HTR-8/SVneo (cell line): ENCODE data around the gene MED1.
"Not testable (repeated sequence)": the region's sequence is repeated elsewhere in the genome, so short reads cannot be mapped to it uniquely, and the experiment has no call there.

Experiments used
- DNase-seq: peaks from one replicate; pipeline ENCODE4 v3.0.0; 2011; ENCODE audit warnings: low spot score, mixed read lengths; ENCODE audit not compliant: insufficient read length
- FAIRE-seq: peaks from 2 replicates; lab custom pipeline; 2011; peaks lifted over from hg19 to GRCh38; lab: Jason Lieb, UNC

The MED1 gene

DNA sequence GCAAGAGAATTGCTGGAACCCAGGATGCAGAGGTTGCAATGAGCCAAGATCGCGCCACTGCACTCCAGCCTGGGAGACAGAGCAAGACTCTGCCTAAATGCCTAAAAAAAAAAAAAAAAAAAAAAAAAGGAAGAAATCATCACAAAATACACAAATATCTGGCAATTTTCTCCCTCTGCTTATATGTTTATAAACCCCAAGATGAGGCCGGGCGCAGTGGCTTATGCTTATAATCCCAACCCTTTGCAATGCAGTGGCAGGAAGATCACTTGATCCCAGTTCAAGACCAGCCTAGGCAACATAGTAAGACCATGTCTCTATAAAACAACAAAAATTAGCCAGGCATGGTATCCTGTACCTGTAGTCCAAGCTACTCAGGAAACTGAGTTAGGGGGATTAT lies 21.5 kb downstream of the MED1 start:
- DNase-seq (no peak), FAIRE-seq (no peak)

DNA sequence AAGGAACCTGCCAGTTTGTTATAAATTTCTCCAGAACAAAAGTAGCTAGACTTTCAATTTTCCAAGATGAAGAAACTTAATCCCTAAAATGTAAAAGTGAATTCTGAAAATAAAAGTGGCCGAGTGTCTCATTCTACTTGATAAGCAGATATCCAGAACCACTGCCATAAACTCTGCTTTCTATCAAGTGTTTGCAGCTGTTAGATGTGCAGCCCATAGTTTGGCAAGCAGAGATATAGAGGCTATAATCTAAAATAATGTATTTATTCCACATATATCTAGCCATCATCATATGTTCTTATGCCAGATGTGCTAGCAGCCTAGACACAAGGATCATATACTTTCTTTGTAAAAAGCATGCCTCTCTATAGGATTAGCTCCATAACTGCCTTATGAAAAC lies 34.9 kb downstream of the MED1 start:
- no peak for FAIRE-seq
- no peak for DNase-seq

DNA sequence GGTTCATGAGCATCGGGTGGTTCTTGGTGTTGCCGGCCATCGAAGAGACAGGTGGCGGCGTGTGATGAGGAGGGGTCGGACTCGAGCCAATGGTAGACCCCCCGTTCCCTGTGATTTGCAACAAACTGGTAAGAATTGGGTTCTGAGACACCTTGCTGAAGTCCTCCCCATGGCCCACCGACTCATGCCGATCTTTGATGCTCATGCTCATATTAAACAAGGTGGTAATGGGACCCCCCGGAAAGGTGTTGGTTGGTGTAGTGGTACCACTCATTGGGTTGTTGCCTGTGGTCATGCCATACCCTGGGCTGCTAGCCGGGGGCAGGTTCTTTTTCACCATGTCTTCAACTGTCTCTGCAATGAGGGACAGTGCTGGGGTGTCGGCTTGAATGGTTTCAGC lies 40.8 kb downstream of the MED1 start:
- no peak for DNase-seq
- no peak for FAIRE-seq

DNA sequence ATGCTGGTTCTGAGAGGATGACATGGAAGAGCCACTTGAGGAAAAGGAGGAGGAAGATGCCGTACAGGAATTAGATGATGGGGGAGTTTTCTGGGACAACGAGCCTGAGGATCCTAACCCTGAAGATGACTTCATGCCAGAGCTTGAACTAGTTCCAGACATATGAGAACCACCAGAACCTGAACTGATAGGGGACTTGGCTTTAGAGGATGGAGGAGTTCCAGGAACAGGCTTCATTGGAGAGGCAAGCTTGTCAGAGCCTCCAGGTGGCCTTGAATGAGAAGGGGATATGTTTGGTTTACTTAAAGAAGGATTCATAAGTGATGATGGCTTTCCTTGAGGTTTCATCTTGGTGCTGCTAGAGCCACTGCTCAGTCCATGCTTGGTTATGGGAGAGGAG lies 42.7 kb downstream of the MED1 start:
- DNase-seq (no peak), FAIRE-seq (no peak)

DNA sequence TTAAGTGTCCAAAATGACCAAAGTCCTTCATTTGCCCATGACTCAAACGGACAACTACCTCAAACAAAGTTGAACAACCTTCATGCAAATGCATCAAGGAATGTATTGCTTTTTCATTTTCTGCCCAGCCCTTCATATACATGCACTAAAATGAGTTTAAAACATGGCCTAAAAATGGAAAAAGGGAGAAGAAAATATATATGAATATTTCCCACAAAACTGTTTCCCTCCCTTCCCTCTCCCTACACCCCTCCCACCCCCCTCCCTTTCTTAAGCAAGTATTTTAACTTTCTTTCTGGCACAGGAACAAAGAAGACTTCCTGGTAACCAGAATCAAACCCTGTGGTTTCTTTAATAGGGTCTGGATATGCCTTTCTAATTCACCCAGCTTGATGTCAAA lies 44.1 kb downstream of the MED1 start:
- FAIRE-seq: no peak
- DNase-seq: no peak

DNA sequence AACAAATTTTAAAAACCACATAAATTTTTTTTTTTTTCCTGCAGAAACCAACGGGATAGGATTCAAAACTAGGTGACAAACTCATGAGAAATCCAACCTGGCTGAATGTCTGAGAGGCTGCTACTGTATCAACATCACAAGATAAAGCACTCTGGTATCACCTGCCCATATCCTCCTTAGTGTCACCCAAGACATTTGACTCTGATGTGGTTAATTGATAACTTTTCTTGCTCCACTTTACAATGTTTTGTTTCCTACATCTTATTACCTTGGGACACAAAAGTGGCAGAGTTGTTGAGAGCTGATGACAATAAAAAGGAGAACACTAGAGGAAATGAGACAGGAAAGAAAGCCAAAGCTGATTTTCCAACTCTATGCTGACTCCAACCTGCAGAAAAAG lies 45.6 kb downstream of the MED1 start:
- FAIRE-seq (no peak), DNase-seq (no peak)

DNA sequence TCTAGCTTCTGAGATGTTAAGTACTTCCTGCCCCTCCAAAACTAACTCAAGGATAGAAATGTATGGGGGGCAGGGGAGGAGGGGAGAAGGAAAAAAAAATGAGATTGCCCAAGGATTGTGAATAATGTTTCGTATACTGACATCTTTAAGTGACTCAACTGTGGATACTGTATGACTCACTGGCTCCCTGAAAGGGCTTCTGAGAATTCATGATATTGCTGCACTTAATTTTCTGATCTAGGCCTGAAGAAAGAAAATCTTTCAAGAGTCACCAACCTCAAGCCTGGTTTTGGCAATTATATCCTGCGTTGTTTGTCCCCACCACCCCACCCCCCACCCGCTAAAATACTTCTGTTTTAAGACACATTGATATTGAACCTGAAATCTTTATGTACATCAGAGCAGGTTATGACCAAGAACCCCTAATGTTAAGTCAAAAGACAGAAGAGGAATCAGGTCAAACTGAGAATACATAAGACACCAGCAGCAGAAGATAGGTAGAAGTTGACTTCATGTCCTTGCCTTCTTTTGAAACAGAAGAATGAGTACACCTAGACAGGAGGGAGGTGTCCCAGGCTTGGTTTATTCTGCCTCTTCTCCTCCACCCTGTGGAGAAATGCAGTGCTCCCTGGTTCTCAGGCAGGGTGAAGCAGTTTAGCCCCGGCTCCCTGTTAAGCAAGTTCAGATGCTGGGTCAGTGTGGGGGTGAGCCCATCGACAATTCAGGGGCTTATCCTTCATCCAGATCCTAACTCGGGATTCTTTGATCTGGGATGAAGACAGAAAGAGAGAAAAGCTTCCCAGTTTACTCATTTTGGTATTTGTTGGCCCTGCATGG lies 46.3 kb downstream of the MED1 start:
- FAIRE-seq (no peak), DNase-seq (peak; percentile 83)

DNA sequence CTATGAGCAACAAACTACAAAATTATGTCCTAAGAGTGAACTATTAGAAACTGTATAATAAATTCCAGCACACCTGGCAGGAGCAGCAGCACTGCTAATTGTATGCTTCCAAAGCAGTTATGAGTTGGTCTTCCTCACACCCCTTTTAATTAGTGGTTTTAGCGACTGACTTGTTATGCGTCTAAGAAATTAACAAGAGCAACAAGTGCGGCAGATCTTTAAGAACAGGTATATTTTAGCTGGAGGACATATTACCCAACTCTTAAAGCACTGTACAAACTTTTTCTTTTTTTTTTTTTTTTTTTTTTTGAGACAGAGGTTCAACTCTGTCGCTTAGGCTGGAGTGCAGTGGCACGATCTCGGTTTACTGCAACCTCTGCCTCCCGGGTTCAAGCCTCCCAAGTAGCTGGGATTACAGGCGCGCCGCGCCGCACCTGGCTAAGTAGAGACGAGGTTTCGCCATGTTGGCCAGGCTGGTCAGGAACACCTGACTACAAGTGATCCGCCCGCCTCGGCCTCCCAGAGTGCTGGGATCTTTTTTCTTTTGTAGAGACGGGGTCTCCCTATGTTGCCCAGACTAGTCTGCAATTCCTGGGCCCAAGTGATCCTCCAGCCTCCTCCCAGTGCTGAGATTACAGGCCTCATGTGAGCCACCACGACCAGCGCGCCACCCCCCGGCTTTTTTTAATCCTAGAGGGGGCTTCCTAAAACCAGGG lies 48.0 kb downstream of the MED1 start:
- DNase-seq: no peak
- FAIRE-seq: no peak

DNA sequence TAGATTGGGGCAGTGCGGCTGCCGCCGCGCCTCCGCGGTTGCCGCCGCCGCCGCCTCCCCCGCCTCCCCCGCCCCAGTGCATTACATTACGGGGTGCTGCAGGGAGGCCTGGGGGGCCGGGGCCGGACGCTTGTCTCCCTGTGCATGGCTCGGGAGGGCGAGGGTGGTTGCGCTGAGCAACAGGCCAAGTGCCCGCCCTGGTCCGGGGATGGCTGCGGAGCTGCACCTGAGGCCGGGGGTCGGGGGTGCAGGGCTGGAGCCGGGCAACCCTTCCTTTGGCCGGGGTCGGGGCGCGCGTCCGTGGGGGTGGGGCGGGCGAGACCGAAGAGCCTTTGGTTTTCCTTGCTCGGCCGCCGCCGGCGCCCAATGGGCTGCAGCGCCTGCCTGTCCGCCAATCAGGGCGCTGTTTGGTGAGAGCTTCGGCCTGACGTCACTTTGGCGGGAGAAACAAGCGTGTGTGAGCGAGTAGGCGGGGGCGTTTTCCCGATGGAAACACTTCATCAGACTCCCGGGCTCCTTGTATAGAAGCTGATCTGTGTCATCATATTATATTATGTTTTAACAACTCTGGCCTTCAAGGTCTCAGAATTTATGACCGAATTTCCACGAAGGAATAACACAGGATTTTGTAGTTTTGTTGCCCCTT lies 48.7 kb downstream of the MED1 start:
- FAIRE-seq (peak; percentile 94), DNase-seq (peak; percentile 98)

DNA sequence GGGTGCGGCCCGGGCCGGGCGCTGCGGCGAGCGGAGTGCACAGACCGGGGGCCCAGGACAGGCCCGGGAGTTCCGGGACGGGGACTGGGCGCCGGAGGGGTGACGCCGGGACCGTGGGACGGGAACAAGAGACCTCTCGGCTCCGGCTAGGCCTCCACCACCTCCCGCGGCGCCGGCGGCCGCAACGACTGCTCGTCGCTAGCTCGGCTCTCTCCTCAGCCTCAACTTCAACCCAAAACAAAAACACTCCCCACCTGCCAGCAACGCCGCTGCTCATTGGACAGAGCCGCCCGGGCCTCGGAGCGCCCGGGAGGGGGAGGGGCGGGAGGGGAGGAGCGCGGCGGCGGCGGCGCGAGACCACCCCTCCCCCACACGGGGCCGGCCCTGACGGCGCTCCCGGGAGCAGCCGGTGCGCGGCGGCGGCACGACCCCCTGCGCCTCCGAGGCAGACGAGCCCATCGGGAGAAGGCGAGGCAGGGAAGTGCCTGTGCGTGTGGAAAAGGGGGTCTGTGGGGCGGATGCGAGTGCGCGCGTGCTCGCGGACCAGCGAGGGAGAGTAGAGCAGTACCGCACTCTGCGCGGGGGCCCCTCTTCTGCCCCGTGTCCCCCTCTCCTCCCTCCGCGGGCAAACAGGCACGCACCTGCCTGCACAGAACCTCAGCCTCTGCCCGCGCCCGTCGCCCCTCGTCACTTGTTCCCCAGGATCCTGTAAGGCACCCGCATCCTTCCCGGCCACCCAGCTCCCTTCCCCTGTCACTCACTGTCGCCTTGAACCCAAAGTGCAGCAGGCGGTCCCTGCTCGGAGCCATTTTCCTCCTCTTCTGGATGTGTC lies 49.4 kb downstream of the MED1 start, which contains the start of gene FBXL20:
Gene FBXL20 (minus strand): TSS at position 215 of the 832 bp plus-strand sequence. CDS start 224 bp downstream, outside the sequence.
- FAIRE-seq: peak; percentile 87
- peak; percentile 99 for DNase-seq

DNA sequence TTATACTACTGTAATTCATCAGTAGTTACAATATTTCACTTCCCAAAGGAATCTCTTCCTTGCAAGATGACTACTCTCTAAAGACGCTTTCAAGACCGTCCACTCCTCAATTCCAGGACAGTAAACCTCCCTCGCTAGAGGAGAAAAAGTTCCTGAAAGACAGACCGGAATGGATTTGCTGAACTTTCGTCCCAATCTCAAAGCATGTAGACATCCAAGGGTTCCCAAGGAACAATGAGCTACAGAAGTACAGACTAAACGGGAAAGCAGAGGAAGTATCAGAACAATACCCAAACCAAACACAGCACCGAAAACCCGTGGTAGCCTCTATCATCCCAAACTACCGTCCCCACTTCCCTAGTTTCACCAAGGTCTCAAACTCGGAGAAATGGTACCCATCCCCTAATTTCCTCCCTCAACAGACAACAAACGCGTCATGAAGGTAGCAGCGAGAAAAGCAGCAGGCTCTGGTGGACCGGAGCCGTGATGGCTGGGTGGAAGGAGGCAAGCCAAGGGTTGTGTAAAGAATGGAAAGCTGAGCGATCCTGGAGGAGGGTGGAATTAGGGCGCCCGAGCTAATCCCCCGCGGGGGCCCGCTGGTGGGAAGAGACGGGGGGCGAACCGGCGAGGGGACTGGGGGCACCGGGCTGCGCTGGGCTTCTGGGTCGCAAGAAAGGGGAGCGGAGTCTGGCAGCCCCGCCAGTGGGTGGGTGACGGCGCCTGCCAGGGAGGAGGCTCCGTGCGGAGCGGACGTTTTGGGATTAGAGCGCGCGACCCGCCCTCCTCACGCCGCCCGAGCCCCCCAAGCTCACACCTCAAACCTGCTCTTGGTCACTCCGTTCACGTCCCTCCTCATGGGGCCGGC lies 50.3 kb downstream of the MED1 start:
- FAIRE-seq (no peak), DNase-seq (no peak)

DNA sequence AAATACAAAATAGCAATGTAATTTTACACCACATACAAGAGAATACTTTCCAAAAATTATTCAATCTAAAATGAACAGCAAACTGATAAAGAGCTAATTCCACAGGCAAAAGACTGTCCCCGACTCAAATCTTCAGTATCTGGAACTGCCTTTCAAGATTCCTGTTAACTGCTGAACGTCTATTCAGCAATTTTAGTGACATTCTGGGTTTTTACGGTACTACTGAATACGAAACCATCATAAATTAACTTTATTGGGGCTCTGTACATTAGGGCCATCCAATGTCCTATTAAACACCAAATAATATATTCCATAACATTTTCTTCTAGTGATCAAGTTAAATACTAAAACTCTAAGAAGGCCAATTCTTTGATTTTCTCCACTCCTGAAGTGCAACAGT lies 51.3 kb downstream of the MED1 start:
- FAIRE-seq: no peak
- DNase-seq: no peak

DNA sequence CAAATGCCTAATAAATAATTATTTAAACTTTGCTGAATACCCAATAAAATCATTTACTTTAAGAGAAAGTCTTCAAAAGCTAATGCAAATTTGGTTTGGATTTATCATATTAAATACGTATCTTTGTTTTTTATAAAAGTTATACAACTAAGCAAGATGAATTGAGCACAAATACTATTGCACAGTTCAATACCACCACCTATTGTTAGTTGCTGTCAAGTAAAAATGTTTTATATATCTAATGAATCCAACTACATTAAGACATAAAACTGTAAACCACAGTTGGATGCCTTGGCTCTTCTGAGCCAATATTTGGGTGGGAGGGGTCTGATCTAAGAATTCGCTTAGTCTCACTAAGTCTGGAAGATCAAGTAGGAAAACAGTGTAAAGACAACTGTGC lies 57.3 kb downstream of the MED1 start:
- DNase-seq: no peak
- no peak for FAIRE-seq

DNA sequence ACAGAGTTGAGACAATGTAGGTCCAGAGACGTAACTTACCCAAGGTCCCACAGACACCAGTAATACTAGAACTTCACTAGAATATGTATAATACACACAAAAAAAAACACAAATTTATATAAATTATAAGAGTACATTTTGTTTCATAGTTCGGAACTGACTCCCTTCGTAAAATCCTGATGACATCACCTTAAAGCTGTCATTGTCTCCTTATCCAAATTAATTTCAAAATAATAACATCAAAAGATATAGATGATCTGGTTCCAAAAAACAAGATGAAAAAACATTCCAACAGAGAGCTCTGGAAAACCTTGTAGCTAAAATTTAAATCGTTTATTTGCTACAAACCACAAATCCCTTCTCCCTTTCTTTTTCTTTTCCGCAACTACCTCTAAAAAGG lies 59.6 kb downstream of the MED1 start:
- DNase-seq (no peak), FAIRE-seq (no peak)

DNA sequence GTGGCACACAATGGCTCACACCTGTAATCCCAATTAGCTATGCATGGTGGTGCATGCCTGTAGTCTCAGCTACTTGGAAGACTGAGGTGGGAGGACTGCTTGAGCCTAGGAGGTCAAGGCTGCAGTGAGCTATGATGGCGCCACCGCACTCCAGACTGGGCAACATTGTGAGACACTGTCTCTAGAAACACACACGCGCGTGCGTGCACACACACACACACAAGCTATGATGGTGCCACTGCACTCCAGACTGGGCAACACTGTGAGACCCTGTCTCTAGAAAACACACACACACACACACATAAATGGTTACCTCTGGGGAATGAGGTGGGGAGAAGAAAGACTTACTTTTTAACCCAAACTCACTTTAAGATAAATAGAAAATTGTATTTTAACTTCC lies 66.0 kb downstream of the MED1 start:
- no peak for FAIRE-seq

DNA sequence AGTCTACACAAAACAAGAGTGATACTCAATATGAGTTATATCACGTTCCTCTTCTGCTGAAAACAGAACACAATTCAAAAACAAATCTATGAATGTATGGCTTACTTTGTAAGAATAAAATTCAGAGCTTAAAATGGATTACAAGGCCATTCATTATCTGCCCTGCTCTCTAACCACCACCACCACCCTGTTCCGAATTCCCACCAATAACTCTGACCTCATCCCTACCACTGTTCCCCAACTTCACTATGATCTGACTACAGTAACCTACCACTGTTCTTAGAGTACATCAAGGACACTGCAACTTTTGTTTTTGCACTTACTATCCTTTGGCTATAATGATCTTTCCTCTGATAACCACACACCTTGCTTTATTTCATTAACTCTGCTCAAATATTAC lies 70.9 kb downstream of the MED1 start:
- DNase-seq (no peak), FAIRE-seq (peak; percentile 46)

More for the DNA sequence above, 66.0 kb downstream of the MED1 start:
- DNase-seq: no peak

DNA sequence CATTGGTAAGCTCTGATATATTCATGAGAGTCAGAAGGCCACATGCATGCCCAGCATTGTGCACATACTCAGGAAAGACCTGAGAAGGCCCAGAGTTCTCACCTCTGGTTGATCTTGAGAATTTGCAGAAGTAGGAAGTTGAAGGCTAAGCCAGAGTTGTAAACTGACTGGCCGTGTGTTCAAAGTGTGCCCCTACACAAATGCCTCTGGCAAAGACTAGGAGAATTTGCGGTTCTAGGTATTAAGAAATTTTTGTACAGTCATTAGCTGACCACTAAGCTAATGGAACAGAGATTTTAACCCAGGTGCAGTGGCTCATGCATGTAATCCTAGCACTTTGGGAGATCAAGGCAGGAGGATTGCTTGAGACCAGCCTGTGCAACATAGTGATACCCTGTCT lies 74.6 kb downstream of the MED1 start:
- FAIRE-seq (no peak), DNase-seq (no peak)

DNA sequence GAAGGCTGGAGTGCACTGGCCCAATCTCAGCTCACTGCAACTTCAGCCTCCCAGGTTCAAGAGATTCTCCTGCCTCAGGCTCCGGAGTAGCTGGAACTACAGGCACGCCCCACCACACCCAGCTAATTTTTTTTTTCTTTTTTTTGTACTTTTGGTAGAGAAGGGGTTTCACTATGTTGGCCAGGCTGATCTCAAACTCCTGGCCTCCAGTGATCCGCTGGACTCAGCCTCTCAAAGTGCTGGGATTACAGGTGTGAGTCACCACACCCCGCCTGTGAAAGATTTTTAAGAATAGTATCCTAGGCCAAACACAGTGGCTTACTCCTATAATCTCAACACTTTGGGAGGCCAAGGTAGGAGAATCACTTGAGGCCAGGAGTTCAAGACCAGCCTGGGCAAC lies 83.3 kb downstream of the MED1 start:
- DNase-seq, FAIRE-seq: not testable (repeated sequence)

DNA sequence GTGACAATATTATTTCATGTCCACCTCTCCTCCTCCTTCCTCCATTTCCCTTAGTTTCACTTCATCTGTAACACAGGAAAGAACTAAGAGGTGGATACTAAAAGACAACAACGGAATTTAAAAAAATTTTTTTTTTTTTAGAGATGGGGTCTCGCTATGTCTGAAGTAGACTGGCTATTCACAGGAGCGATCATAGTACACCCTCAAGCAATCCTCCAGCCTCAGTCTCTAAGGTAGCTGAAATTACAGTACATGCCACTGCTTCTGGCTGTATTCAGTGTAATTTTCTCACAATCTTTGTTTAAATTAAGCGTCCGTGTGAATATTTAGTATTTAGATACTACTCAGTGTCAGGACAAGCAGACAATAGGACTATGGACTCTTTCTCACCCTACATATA lies 85.2 kb downstream of the MED1 start:
- DNase-seq (no peak), FAIRE-seq (no peak)
